ENCODE results near the gene OPRPN.

- TF ChIP-seq TCF7L2 (IDR thresholded peaks at IDR 0.05; ENCODE audit: low read depth, low read length), result no peak
- TF ChIP-seq, protein P1, sequence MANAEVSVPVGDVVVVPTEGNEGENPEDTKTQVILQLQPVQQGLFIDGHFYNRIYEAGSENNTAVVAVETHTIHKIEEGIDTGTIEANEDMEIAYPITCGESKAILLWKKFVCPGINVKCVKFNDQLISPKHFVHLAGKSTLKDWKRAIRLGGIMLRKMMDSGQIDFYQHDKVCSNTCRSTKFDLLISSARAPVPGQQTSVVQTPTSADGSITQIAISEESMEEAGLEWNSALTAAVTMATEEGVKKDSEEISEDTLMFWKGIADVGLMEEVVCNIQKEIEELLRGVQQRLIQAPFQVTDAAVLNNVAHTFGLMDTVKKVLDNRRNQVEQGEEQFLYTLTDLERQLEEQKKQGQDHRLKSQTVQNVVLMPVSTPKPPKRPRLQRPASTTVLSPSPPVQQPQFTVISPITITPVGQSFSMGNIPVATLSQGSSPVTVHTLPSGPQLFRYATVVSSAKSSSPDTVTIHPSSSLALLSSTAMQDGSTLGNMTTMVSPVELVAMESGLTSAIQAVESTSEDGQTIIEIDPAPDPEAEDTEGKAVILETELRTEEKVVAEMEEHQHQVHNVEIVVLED (CRISPR knock-in tag; IDR thresholded peaks at IDR 0.05), result no peak
Measured at GRCh38 chr4:70399319-70399718, 1.6 kb downstream of the OPRPN start.
